IMR-90 (cell line): Measurements from ENCODE around the gene USP32. TPM values are rescaled to one million over a fixed set of nuclear protein-coding genes. Genes with fewer than 3 reads are reported as not detected.

Source experiments
- ATAC-seq: fragments of 200-7000 bp; cut with Tn5 transposase; 2 replicates; pipeline ENCODE4 v1.9.1; 2020; ENCODE audit warnings: low read depth, mild to moderate bottlenecking, moderate library complexity
- BruUV-seq: library from RNA; stranded (reverse); fragments of 400-500 nt; replicated peaks from 2 replicates; lab custom pipeline; 2021; lab: Mats Ljungman, UMichigan
- CTCF ChIA-PET: fragments of 300-600 bp; formaldehyde crosslinking; extraction: SDS; loops from one replicate; lab custom pipeline; 2021; ENCODE audit warnings: antibody characterized with exemption; lab: Yijun Ruan, JAX
- POLR2A ChIA-PET: fragments of 300-600 bp; sonication (Branson Sonifier 250); formaldehyde crosslinking; loops from one replicate; lab custom pipeline; 2022; ENCODE audit warnings: antibody characterized with exemption; ENCODE audit not compliant: unreplicated experiment; lab: Charles Lee
- DNase-seq: peaks from one replicate; pipeline ENCODE4 v3.0.0; 2013
- H2AFZ ChIP-seq: replicated peaks from 2 replicates; pipeline ENCODE3; 2013; ENCODE audit warnings: low read length, mild to moderate bottlenecking; ENCODE audit not compliant: poor library complexity
- H2AK5ac ChIP-seq: 2 replicates; pipeline ENCODE4 v1.6.1; 2013; ENCODE audit warnings: low read depth, low read length, inconsistent platforms
- H2AK9ac ChIP-seq: replicated peaks from 2 replicates; pipeline ENCODE3; 2013; ENCODE audit warnings: mild to moderate bottlenecking, low read depth, low read length, moderate library complexity; ENCODE audit not compliant: poor library complexity
- H2BK120ac ChIP-seq: 2 replicates; pipeline ENCODE4 v1.6.1; 2013; ENCODE audit warnings: low read depth, low read length, inconsistent platforms
- H2BK15ac ChIP-seq: 3 replicates; pipeline ENCODE4 v1.6.1; 2013; ENCODE audit warnings: low read depth, low read length, inconsistent platforms
- H2BK20ac ChIP-seq: 2 replicates; pipeline ENCODE4 v1.6.1; 2013; ENCODE audit warnings: low read depth, mild to moderate bottlenecking, inconsistent platforms, low read length, moderate library complexity
- H2BK5ac ChIP-seq: 2 replicates; pipeline ENCODE4 v1.6.1; 2013; ENCODE audit warnings: mild to moderate bottlenecking, low read depth, low read length, inconsistent platforms; ENCODE audit not compliant: poor library complexity, severe bottlenecking
- H3K14ac ChIP-seq: replicated peaks from 2 replicates; pipeline ENCODE4 v1.6.1; 2013; ENCODE audit warnings: low read depth, low read length, inconsistent platforms
- H3K18ac ChIP-seq: 2 replicates; pipeline ENCODE4 v1.6.1; 2013; ENCODE audit warnings: low read depth, low read length, control low read depth
- H3K23ac ChIP-seq: 2 replicates; pipeline ENCODE4 v1.6.1; 2013; ENCODE audit warnings: low read depth, low read length, inconsistent platforms
- H3K27ac ChIP-seq: 2 replicates; pipeline ENCODE4 v1.5.1; 2013; ENCODE audit warnings: mild to moderate bottlenecking, control low read depth, low read length; ENCODE audit not compliant: insufficient read depth
- H3K27me3 ChIP-seq: 2 replicates; pipeline ENCODE4 v1.6.1; 2013; ENCODE audit warnings: low read length; ENCODE audit not compliant: control insufficient read depth, insufficient read depth
- H3K36me3 ChIP-seq: 2 replicates; pipeline ENCODE4 v1.6.1; 2013; ENCODE audit warnings: low read length, mixed read lengths; ENCODE audit not compliant: control insufficient read depth, insufficient read depth
- H3K4ac ChIP-seq: 2 replicates; pipeline ENCODE4 v1.6.1; 2013; ENCODE audit warnings: low read depth, low read length, inconsistent platforms
- H3K4me1 ChIP-seq: 2 replicates; pipeline ENCODE4 v1.6.1; 2013; ENCODE audit warnings: low read length, mixed read lengths; ENCODE audit not compliant: control insufficient read depth, insufficient read depth
- H3K4me2 ChIP-seq: 2 replicates; pipeline ENCODE4 v1.6.1; 2013; ENCODE audit warnings: low read depth, mild to moderate bottlenecking, control low read depth, low read length, moderate library complexity
- H3K4me3 ChIP-seq: 2 replicates; pipeline ENCODE4 v1.5.1; 2013; ENCODE audit warnings: low read depth, mild to moderate bottlenecking, control low read depth, low read length, moderate library complexity; ENCODE audit not compliant: insufficient read depth
- H3K56ac ChIP-seq: 2 replicates; pipeline ENCODE4 v1.6.1; 2013; ENCODE audit warnings: low read length, inconsistent platforms; ENCODE audit not compliant: insufficient read depth; ENCODE audit errors: extremely low read depth
- H3K79me1 ChIP-seq, 2 experiments: 2 replicates each; pipeline ENCODE4 v1.6.1; 2013; ENCODE audit warnings: low read length in 2 of 2, inconsistent platforms in 1 of 2, low read depth in 1 of 2
- H3K9ac ChIP-seq: 2 replicates; pipeline ENCODE4 v1.6.1; 2013; ENCODE audit warnings: low read depth, low read length, control low read depth
- H3K9me1 ChIP-seq: 2 replicates; pipeline ENCODE4 v1.6.1; 2013; ENCODE audit warnings: low read length, inconsistent platforms; ENCODE audit not compliant: insufficient read depth
- H3K9me3 ChIP-seq: 2 replicates; pipeline ENCODE4 v1.6.1; 2013; ENCODE audit warnings: low read length; ENCODE audit not compliant: control insufficient read depth, insufficient read depth
- H4K20me1 ChIP-seq: 2 replicates; pipeline ENCODE4 v1.6.1; 2013; ENCODE audit warnings: low read length, inconsistent platforms; ENCODE audit not compliant: insufficient read depth
- H4K5ac ChIP-seq: 2 replicates; pipeline ENCODE4 v1.6.1; 2013; ENCODE audit warnings: mild to moderate bottlenecking, low read depth, low read length, control low read depth
- H4K8ac ChIP-seq, 2 experiments: 2 replicates each; pipeline ENCODE4 v1.6.1; 2013; ENCODE audit warnings: low read depth in 2 of 2, low read length in 2 of 2, control low read depth in 1 of 2, inconsistent platforms in 1 of 2
- H4K91ac ChIP-seq: 2 replicates; pipeline ENCODE4 v1.6.1; 2013; ENCODE audit warnings: low read depth, low read length, inconsistent platforms; ENCODE audit not compliant: insufficient read depth
- CEBPB ChIP-seq: IDR thresholded peaks from 2 replicates; pipeline ENCODE4 v1.6.1; 2012; ENCODE audit warnings: low read depth, low read length, improper control_type of control experiment
- CHD1 ChIP-seq: IDR thresholded peaks from 2 replicates; pipeline ENCODE4 v1.6.1; 2012; ENCODE audit warnings: low read depth, low read length, improper control_type of control experiment
- FOS ChIP-seq: fragments of 150-350 bp; IDR thresholded peaks from 2 replicates; pipeline ENCODE4 v1.6.1; 2016; ENCODE audit warnings: low read depth, low read length
- POLR2A ChIP-seq: IDR thresholded peaks from 2 replicates; pipeline ENCODE4 v1.6.1; 2012; ENCODE audit warnings: mild to moderate bottlenecking, low read depth, low read length
- RAD21 ChIP-seq: IDR thresholded peaks from 2 replicates; pipeline ENCODE4 v1.6.1; 2012; ENCODE audit warnings: low read length, improper control_type of control experiment
- WGBS, 2 experiments: methylation state at CpG; one replicate each; pipeline versions ENCODE4 v1.1.5 to v1.1.7; 2013; ENCODE audit warnings: missing lambda C conversion rate in 2 of 2; ENCODE audit not compliant: insufficient read length in 1 of 2; ENCODE audit errors: extremely low coverage in 2 of 2; 5-methylcytosine and 5-hydroxymethylcytosine counted together
- dilution Hi-C: fragments of 300-500 bp; cut with HindIII; formaldehyde crosslinking; loops from one replicate; pipeline ENCODE4 v1.14.3; 2018; ENCODE audit warnings: low sequenced_read_pairs; ENCODE audit not compliant: unreplicated experiment
- in situ Hi-C: fragments of 300-500 bp; cut with MboI; formaldehyde crosslinking; loops from 3 replicates; pipeline ENCODE4 v1.14.3; 2019; ENCODE audit warnings: low sequenced_read_pairs, inconsistent platforms, mixed read lengths
- intact Hi-C: fragments of 100-400 bp; cut with micrococcal nuclease; formaldehyde crosslinking; loops from 2 replicates; pipeline ENCODE4 v1.10.0; 2022
- polyA plus RNA-seq, 3 experiments: library from polyadenylated mRNA; depleted of rRNA; stranded (reverse); fragments of >200 nt; gene quantifications; 2 replicates each; pipeline ENCODE4 v1.2.3, GENCODE V29; 2012; ENCODE audit warnings: low replicate concordance in 1 of 3
- total RNA-seq: library from RNA; depleted of rRNA; stranded (reverse); fragments of >200 nt; gene quantifications from 2 replicates; pipeline ENCODE4 v1.2.3, GENCODE V29; 2012
- TF ChIP-seq, protein P1 (sequence below): conservative IDR thresholded peaks from 2 replicates; pipeline ENCODE4 v1.5.1; 2012; ENCODE audit warnings: mild to moderate bottlenecking, low read depth, low read length, improper control_type of control experiment
- TF ChIP-seq, protein P2 (sequence below): fragments of 150-350 bp; IDR thresholded peaks from 2 replicates; pipeline ENCODE4 v1.6.1; 2017; ENCODE audit warnings: mild to moderate bottlenecking, antibody characterized with exemption, low read length, low read depth

USP32 gene
- total and polyA plus RNA-seq, 2 of the 4 experiments (the other 2 are of a cell fraction): 16.8 to 46.8 TPM

DNA sequence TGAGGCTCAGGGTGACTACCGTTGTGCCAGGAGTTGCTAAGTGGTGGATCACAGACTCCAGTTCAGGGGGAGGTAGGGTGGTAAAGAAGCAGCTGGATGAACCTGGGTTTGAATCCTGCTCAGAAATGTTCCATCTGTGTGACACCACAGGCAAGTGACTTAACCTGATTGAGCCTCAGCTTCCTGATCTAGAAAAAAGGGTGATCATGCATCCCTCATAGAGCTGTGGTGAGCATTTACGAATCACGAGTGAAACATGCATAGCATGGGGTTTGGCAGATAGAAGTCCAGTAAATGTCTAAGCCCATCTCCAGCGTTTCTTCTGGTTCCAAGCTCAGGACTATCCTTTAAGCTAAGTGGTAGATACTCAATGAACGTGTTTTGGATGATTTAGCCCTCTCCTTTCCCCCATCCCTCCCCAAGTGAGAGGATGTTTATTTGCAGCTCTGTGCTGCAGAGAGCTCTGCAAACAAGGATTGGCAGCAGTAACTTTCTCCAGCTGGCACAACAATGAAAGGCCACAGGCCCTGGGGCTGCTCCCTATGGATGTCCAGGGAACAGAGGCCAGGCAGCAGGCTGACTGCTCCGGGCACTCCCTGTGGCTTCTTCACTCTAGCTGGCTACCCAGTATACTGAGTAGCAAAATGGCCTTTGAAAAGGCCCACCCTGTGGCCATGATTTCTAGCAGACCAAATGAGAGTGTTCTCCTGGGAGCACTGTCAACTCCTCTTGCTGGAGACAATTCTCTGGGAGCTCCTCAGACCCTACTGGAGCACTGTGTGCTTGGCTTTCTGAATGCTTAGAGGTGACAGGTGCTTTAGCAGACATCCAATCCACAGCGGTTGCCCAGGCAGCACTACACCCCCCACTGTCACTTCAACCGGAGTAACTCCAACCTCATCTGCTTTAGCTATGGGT is 220.8 kb downstream of the USP32 start:
- H3K9me3 ChIP-seq: no peaks in the 10 kb centered on the region

More for the DNA sequence above, 220.8 kb downstream of the USP32 start:
- TF ChIP-seq, protein P1, sequence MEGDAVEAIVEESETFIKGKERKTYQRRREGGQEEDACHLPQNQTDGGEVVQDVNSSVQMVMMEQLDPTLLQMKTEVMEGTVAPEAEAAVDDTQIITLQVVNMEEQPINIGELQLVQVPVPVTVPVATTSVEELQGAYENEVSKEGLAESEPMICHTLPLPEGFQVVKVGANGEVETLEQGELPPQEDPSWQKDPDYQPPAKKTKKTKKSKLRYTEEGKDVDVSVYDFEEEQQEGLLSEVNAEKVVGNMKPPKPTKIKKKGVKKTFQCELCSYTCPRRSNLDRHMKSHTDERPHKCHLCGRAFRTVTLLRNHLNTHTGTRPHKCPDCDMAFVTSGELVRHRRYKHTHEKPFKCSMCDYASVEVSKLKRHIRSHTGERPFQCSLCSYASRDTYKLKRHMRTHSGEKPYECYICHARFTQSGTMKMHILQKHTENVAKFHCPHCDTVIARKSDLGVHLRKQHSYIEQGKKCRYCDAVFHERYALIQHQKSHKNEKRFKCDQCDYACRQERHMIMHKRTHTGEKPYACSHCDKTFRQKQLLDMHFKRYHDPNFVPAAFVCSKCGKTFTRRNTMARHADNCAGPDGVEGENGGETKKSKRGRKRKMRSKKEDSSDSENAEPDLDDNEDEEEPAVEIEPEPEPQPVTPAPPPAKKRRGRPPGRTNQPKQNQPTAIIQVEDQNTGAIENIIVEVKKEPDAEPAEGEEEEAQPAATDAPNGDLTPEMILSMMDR: no peak
- TF ChIP-seq CHD1 (no peak), POLR2A (no peak), CEBPB (no peak), RAD21 (no peak), FOS (no peak)
- TF ChIP-seq, protein P2, sequence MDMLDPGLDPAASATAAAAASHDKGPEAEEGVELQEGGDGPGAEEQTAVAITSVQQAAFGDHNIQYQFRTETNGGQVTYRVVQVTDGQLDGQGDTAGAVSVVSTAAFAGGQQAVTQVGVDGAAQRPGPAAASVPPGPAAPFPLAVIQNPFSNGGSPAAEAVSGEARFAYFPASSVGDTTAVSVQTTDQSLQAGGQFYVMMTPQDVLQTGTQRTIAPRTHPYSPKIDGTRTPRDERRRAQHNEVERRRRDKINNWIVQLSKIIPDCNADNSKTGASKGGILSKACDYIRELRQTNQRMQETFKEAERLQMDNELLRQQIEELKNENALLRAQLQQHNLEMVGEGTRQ: no peak
- BruUV-seq: no TSS peak
- POLR2A ChIA-PET: no interaction called here
- no peak overlapping the region for H3K4me2 ChIP-seq
- dilution Hi-C loops (no loop called here), intact Hi-C loops (no loop called here), in situ Hi-C loops (no loop called here)
- H2AK5ac ChIP-seq: 0 out of 2 replicates have a peak overlapping the region, but pooled peaks have one; percentile 30
- no peak overlapping the region for H2AFZ ChIP-seq
- H3K27ac ChIP-seq: no peak overlapping the region
- no peak overlapping the region for H3K18ac ChIP-seq
- H4K20me1 ChIP-seq: no peaks in the 10 kb centered on the region
- no peak overlapping the region for H3K23ac ChIP-seq
- H3K4me1 ChIP-seq: peaks cover 8% of the 10 kb centered on the region
- WGBS, 2 experiments: 67% methylated on average over 1 of the region's 8 CpGs; no CpG with 5 or more reads in 1 of the 2 experiments
- H3K9ac ChIP-seq: no peak overlapping the region
- H3K14ac ChIP-seq: no peak overlapping the region; the same call in 1 of the 2 replicates
- no peaks in the 10 kb centered on the region for H3K79me1 ChIP-seq
- H2AK9ac ChIP-seq: no peak overlapping the region
- DNase-seq (peak; percentile 36), ATAC-seq (peak; percentile 35)
- H3K36me3 ChIP-seq: no peaks in the 10 kb centered on the region; the same call in 1 of the 2 replicates
- peak overlapping the region; percentile 21; the same call in 1 of the 2 replicates for H3K4ac ChIP-seq
- no peak overlapping the region for H2BK5ac ChIP-seq
- H2BK120ac ChIP-seq: no peak overlapping the region
- peak overlapping the region in 1 of 2 experiments; percentile 4; a peak in 1 of 4 replicates for H4K8ac ChIP-seq
- no peak overlapping the region for H3K4me3 ChIP-seq
- H2BK15ac ChIP-seq: no peak overlapping the region
- CTCF ChIA-PET: no interaction called here
- H2BK20ac ChIP-seq: no peak overlapping the region
- H4K91ac ChIP-seq: no peak overlapping the region; the same call in 1 of the 2 replicates
- H3K27me3 ChIP-seq: no peaks in the 10 kb centered on the region
- peaks cover 16% of the 10 kb centered on the region for H3K9me1 ChIP-seq
- no peak overlapping the region for H3K56ac ChIP-seq
- H4K5ac ChIP-seq: no peak overlapping the region
